HG03159 (cell line): ENCODE data around the gene RET.

Experiments
- ATAC-seq: cut with Tn5 transposase; IDR thresholded peaks from one replicate; pipeline ENCODE4 v1.9.1; 2021; ENCODE audit warnings: mild to moderate bottlenecking, moderate library complexity; ENCODE audit not compliant: unreplicated experiment

RET gene

GRCh38 chr10:43044448-43044921 is 32.4 kb upstream of the RET start:
- no peak for ATAC-seq

- no peak for ATAC-seq
Observed at GRCh38 chr10:43044961-43045621, 31.8 kb upstream of the RET start.

DNA sequence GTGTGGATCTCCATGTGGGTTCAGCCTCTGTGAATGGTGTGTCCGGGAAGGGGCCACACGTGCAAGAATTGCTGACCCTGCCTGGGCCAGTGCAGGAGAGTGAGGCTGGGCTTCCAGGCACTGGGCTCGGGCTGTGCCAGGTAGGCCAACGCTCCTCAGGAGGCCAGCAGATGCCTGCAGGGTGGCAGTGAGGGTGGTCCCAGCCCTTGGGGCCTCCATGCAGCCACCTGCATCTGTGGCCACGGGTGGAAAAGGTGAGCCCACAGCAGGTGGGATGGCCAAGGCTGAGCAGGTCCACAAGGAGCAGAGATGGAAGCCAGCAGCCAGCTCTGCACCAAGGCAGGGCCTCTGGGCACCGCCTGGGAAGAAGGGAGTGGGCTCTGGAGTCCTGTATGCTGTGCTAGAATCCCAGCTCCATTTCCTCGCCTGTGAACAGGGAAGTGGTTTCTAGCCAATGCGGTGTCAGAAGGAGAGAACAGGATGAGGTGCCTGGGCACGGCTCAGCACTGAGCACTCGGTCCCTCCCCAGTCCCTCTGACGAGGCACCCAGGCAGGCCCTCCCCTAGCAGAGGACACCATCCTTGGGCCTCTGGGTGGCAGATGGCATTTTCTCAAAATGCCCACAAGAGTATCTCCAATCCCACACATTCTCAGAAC is 31.1 kb upstream of the RET start:
- no peak for ATAC-seq

GRCh38 chr10:43046288-43046991 is 30.4 kb upstream of the RET start:
- no peak for ATAC-seq

DNA sequence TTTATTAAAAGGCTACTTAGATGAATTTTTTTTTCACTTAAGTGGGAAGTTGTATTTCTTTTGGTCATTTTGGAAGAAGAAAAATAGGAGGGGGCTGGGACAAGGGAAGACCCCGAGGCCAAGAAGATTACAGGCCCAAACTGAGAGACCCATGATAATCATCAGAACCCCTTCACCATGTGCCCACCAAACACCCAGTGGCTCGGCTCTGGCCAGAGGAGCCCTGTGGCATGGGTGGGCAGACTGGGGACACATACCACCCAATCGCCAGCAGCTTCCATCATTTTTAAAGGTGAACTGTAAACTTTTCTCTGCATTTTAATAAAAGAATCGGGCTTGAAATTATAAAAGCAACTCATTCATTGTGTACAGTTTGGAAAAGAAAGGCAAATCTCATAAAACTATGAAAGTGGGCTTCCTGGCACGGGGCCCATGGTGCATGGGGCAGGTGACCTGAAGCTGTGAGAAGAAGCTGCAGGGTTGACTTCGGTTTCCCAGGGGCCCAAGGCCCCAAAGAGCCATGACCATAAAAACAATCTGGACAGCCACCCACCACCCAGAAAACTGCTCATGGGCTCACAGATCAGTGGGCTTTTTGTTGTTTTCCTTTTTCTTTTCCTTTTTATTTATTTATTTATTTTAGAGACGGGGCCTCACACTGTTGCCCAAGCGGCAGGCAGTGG is 29.4 kb upstream of the RET start:
- no peak for ATAC-seq

DNA sequence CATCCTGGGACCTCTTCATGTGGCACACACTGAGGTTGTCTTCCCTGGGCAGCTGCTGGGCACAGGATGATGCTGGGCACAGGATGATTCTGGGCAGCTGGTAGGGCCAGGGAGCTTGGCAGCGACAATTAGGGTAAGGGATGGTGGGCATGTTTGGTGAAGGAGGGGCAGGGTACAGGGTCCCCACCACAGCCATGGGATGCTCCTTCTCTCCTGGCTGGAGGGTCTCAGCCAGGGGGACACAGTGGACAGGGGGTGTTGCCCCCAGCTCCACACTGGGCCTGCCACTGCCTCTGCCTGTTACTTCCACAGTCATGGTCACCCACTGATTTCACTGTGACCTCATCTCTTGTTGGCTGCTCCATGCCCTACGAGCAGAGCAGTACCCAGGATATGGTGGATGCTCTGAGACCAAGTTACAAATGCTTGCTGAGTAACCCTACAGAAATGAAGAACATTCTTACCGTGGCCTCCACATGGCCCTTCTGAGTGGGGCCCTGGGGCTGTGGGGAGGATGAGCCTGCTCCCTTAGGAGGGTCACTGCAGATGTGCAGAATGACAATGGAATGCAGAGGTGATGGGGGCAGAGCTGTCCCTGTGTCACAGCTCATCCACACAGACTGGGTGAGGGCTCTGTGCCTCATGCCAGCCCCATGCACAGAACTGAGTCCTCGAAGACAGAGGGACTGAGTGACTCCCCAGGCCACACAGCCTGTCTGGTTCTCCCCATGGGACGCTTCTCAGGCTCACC is 28.4 kb upstream of the RET start:
- no peak for ATAC-seq

DNA sequence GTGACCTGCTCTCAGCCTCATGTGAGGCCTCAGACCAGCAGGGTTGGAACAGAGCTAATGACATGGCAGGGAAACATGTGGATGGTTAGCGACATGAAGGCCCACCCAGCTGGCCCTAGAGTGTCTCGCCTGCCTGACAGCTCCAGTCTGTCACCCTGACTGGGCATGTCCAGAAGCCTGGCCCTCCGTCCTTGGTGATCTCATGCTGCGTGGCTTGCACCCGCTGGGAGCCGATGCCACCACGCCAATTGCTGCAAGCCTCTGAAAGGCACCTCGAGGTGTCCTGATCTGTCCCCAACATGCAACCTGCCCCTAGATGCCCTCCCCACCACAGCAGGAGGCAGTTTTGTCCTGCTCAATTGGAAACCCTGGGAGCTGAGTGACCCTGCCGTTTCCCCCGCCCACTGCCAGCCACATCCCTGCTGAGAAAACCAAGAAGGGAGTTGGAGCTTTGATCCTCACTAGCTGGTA is 27.8 kb upstream of the RET start:
- no peak for ATAC-seq

GRCh38 chr10:43050011-43050410 is 26.9 kb upstream of the RET start:
- no peak for ATAC-seq

DNA sequence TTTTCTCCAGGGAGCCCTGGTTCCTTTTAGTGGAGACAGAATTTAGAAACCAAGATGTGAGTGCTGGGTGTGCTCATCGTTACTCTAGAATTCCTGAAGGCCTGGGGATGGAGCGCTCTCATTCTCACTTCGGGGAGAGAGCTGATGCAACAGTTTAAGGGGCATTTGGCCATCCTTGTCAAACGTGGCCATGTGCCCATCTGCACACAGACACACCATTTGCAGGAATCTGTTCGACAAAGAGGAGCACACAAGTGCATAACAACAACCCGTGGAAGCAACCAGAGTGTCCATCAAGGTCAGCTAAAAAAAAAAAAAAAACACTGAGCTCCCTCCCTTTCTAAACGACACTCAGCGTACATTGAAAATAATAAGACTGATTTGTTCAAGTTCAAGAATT is 23.0 kb upstream of the RET start:
- ATAC-seq: no peak

GRCh38 chr10:43054593-43054992 is 22.3 kb upstream of the RET start:
- ATAC-seq: no peak

GRCh38 chr10:43055217-43055616 is 21.7 kb upstream of the RET start:
- no peak for ATAC-seq

DNA sequence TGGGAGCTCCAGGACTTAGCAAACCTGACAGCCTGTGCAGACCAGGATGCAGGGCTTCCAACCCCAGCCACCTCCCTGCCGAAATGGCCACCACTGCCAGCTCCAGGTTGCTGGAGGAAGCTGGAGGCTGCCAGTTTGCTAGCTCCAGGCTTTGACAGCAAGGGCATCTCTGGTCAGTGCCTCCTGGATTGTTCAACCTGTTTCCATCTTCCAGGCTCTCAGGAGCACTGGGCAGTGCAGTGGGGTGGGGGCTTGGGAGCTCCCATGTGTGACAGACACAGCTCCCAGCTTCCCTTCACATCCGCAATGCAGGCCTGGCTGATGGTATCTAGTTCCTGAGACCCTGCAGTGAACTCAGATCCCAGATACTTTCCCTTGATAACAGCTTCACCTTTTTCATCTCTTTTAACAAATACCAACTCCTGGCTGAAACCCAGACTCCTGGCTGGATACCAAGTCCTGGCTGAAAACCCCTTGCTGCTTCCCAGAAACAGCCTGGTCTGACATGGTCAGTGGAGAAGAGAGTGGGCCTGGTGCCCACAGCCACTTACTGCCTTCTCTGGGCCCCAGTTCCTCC is 20.8 kb upstream of the RET start:
- no peak for ATAC-seq

DNA sequence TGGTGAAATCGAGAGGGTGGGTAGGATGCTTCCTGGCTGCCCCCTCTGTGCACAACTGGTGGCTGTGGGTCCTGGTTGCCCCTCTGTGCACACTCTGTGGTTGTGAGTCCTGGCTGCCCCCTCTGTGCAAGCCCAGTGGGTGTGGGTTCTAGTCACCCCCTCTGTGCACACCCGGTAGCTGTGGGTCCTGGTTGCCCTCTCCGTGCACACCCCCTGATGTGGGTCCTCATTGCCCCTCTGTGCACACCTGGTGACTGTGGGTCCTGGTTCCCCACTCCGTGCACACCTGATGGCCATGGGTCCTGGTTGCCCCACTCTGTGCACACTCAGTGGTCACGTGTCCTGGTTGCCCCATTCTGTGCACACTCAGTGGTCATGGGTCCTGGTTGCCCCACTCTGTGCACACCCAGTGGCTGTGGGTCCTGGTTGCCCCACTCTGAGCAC is 20.3 kb upstream of the RET start:
- no peak for ATAC-seq

DNA sequence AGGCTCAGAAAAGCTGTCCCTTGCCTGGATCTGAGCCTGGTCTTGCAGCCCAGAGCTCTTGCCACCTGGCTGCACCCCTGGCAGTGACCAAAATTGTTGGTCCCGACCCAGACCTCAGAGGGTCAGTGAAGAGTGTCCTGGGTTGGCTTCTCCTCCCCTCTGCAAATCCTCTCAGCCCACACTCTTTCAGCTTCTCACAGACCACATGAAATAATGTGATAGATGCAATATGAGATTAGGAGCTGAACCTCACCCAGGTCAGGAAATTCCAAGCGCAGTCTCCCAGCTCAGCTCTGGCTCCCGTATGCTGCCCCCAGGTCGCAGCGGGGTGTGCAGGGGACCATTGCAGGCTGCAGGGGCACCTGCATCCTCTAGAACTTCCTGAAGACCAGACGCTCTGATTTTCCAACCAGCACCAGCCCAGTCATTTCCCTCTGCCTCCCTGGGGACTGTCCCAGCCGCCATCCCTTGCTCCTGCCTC is 19.6 kb upstream of the RET start:
- no peak for ATAC-seq

DNA sequence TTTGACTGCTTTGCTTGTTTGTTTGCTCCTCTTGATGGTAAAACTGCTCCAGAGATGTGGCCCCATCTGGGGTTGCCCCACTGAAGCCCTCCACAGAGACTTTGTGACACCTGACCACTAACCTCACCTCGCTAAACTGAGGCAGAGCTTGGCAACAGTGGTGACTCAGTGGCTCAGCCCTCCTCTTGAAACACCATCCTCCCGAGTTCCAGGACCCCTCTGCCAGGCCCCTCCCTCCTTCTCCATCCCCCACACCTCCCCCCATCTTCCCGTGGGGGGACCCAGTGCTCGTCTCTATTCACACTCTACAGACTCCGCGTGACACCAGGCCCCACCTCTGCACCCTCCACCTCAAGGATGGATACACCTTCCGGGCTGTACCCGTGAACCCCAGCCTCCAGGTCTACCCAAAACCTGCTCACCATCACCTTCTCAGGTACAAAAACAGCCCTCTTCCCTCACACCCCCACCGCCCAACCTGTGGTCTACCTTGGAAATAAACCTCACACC is 19.0 kb upstream of the RET start:
- ATAC-seq: no peak

- no peak for ATAC-seq
Observed at GRCh38 chr10:43058716-43059335, 18.0 kb upstream of the RET start.

DNA sequence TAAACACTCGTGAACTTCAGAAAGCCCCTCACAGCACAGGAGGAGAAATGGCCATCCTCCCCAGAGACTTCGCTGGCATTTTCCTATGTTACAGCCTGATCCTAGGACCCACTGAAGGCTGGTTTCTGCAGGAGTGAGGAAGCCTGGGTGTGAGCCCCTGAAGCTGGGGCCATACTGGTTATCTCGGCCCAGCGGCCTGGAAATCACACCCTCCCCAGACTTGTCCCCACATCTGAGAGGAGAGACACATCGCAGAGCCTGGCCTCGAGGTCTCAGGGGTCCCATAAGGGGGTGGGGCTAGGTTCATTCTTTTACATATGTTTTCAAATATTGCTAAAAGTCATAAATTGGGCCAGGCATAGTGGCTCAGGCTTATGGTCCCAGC is 17.5 kb upstream of the RET start:
- no peak for ATAC-seq

DNA sequence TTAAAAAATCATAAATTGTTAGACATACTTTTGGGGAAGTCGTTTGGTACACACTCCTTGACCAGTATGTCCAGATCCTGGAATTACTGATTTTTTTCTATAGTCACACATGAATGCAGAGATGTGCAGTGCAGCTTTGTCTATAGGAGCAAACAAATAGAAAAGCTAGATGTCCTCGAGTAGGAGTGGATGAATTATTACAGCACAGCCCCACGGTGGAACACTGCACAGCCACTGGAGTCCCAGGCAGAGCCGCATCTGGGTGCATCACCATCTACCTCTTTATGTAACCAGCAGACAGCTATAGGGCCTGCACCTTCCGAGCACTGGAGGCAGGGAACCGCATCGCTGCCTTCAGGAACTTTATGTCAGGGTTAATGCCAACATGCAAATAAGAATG is 17.0 kb upstream of the RET start:
- ATAC-seq: no peak

DNA sequence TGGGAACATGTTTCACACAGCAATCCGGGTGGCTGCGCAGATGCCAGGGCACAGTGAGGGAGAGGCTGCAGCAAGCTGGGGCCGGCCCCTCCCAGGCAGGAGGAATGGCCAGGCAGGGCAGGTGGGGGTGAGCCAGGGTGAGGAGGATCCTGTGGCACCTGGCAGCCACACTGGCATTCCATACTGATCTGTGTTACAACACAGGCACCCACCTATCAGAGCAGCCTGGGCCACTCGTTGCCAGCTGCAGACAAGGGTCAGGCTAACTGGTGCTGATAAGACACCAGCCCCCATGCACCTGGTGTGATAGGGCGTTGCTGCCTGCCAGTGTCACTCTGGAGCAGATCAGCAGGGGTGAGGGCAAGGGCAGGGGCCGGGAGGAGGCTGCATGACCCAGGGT is 16.6 kb upstream of the RET start:
- no peak for ATAC-seq

DNA sequence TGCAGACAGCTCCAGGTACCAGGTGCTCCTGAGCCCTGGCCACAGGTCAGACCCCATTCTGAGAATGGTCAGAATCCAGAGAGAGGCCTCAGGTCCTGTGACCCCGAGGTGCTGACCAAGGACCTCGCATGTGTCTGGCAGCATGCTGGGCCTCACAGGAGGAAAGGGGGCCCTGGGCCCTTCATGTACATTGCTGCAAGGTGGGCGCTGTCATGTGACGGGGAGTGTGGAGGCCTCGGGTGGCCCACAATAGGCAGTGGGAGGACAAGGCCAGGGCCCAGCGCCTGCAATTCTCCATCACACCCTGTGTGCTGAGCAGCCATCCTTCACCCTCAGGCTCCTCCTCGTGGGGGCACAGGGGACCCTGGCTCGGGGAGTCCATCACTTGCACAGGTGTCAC is 15.5 kb upstream of the RET start:
- no peak for ATAC-seq
